Measurements from ENCODE around the gene ACTR3.

The ACTR3 gene

DNA sequence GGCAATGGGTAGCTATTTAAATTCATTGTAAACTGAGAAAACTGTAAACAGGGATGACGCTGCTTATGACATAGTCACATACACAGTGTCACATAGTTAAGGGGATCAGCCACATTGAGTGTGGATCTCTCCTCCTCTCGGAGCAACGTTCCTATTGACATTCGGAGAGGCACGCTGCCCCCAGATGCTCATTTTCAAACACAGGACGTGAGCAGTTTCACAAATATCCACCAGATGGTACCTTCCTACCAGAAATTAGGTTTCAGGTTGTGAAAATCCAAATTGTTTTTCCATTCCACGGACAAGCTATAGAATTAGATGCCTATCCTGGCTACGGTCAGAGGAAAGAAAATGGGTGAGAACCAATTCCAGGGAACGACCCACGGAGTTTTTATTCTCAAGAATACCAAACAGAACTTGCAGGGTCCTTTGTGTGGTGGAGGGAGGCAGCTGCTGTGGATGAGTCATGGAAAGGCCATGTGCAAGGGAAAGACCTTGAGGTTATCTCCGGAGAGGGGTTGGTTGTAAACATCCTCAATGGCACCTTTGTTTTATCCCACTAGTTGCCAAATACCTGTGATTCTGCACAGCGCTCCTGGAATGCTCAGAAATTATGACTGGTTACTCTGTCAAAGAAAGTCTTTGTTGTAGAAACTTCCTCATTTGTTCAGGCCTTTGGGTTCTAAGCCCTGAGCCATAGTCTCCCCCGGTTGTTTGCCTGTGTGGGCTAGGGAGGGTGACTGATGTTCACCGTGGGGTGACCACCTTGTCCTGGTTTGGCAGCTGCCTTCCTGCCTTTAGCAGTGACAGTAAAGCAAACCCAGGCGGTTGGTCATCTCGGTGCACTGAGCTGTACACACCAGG is 88.0 kb downstream of the ACTR3 start:
- Mint-ChIP-seq H3K27me3 (no peaks in the 10 kb centered on the region), H3K36me3 (ENCODE audit: low read depth) (peaks cover 14% of the 10 kb centered on the region), H3K27ac (peak overlapping the region; percentile 18), H3K4me1 (peaks cover 4% of the 10 kb centered on the region), H3K4me3 (no peak overlapping the region), H3K9me3 (no peaks in the 10 kb centered on the region)
- ATAC-seq (peak; percentile 58), DNase-seq (no peak)

DNA sequence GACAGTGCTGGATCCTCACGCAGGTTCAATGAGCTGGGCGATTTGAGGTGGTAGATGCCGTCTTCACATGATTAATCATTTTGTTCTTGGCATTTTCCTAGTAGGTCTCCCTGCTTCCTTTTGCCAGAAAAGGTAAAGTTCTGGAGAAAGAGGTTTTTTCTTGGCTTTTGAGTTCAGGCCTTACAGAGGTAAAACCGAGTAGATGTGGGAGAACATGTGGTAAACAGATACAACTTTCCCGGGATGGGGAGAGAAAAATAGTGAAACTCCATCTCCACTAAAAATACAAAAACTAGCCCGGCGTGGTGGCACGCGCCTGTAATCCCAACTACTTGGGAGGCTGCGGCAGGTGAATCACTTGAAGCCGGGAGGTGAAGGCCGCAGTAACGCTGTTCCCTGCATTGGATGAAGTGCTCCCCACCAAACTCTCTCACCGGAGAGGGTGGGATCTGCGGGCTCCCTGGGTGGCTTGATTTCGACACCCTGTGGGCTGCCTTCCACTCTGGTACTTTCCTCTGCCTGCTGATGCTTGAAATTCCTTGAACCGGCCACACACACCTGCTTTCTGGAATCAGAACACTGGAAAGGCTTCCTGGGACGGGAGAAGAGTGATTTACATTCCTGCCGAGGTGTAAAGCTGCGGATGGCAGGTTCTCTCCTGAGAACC is 88.8 kb downstream of the ACTR3 start:
- Mint-ChIP-seq H3K4me3 (no peak overlapping the region), H3K9me3 (no peaks in the 10 kb centered on the region), H3K27me3 (no peaks in the 10 kb centered on the region), H3K27ac (peak overlapping the region; percentile 18), H3K36me3 (ENCODE audit: low read depth) (peaks cover 14% of the 10 kb centered on the region), H3K4me1 (peaks cover 4% of the 10 kb centered on the region)
- ATAC-seq: no peak
- DNase-seq: no peak

DNA sequence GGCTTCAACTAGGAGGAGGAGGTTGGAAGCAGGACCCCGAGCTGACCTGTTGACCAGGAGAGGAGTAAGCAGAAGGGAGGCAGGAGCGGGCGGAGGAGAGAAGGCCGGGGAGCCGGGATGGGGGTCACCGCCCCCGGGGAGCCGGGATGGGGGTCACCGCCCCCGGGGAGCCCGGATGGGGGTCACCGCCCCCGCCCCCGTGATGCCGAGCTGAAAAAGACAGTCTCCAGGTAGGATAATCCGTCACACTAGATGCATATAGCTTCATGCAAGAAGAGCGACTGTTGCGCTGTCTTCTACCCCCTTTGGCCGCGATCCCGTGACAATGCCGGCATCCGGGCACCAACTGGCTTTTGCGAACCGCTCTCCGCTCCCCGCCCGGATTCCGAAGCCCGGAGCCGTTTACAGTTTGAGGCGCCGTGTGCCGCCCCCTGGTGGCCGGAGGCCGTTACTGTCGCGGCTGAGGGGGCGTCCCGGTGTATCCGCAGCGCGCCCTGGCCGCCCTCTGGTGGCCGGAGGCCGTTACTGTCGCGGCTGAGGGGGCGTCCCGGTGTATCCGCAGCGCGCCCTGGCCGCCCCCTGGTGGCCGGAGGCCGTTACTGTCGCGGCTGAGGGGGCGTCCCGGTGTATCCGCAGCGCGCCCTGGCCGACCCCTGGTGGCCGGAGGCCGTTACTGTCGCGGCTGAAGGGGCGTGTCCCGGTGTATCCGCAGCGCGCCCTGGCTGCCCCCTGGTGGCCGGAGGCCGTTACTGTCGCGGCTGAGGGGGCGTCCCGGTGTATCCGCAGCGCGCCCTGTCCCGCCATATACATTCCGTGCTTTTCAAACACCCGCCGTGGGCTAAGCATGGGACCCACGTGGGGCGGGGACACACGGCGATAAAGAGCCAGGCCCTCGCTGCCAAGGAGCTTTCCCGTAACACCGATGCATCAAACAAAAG is 89.6 kb downstream of the ACTR3 start:
- Mint-ChIP-seq H3K9me3 (no peaks in the 10 kb centered on the region), H3K4me3 (no peak overlapping the region), H3K27ac (no peak overlapping the region), H3K4me1 (peaks cover 4% of the 10 kb centered on the region), H3K27me3 (no peaks in the 10 kb centered on the region), H3K36me3 (ENCODE audit: low read depth) (peaks cover 14% of the 10 kb centered on the region)
- DNase-seq (peak; percentile 75), ATAC-seq (peak; percentile 30)

- peaks cover 11% of the 10 kb centered on the region for H3K36me3 Mint-ChIP-seq (ENCODE audit: low read depth)
- H3K9me3 Mint-ChIP-seq: no peaks in the 10 kb centered on the region
- H3K4me1 Mint-ChIP-seq: peaks cover 4% of the 10 kb centered on the region
- no peaks in the 10 kb centered on the region for H3K27me3 Mint-ChIP-seq
- H3K27ac Mint-ChIP-seq: no peak overlapping the region
- DNase-seq (no peak), ATAC-seq (no peak)
- H3K4me3 Mint-ChIP-seq: no peak overlapping the region
These were observed 91.1 kb downstream of the ACTR3 start for GRCh38 chr2:113980946-113981345.

GRCh38 chr2:113981404-113982134 is 91.7 kb downstream of the ACTR3 start:
- H3K9me3 Mint-ChIP-seq: no peaks in the 10 kb centered on the region
- ATAC-seq: no peak
- DNase-seq: no peak

DNA sequence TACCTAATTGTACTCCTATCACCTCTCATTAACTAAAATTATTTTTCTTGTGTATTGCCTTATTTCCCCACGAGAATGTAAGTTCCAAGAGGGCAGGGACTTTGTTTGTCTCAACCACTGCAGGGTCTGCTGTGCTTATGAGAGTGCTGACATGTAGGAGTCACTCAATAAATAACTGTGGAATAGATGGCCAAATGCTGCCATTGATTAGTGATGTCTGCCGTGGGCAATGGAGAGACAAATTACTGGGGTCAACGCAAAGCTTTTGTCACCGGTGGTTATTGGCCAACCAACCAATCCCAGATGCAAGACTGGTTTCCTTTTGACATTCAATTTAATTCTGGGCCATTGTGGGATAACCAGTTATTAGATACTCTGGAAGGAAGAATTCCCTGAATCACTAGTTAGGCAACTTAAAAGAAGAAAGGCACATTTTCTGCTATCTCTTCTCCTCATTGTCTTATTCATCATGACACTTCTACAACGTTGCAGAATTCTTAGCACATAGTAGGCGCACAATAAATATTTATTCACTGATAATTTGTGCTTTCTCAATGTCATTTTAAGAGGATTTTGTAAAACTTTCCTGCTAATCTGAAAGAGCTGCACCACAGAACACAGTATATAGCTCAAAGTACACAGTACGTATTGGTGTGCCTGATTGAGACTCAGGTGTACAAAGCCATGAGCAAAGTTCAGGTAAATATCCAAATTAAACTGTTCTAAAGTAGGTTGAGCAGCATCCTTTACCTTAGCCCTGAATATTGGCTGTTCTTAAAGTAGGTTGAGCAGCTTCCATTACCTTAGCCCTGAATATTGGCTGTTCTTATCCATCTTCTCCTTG is 95.9 kb downstream of the ACTR3 start:
- Mint-ChIP-seq H3K36me3 (ENCODE audit: low read depth) (peaks cover 2% of the 10 kb centered on the region), H3K4me1 (no peaks in the 10 kb centered on the region), H3K27me3 (no peaks in the 10 kb centered on the region), H3K9me3 (no peaks in the 10 kb centered on the region), H3K4me3 (no peak overlapping the region), H3K27ac (no peak overlapping the region)
- ATAC-seq (no peak), DNase-seq (no peak)

More at GRCh38 chr2:113981404-113982134, 91.7 kb downstream of the ACTR3 start:
- Mint-ChIP-seq H3K27ac (no peak overlapping the region), H3K36me3 (ENCODE audit: low read depth) (peaks cover 9% of the 10 kb centered on the region), H3K4me3 (no peak overlapping the region), H3K27me3 (no peaks in the 10 kb centered on the region), H3K4me1 (peaks cover 4% of the 10 kb centered on the region)

GRCh38 chr2:113986762-113987290 is 96.9 kb downstream of the ACTR3 start:
- H3K9me3 Mint-ChIP-seq: no peaks in the 10 kb centered on the region
- no peak overlapping the region for H3K4me3 Mint-ChIP-seq
- no peaks in the 10 kb centered on the region for H3K4me1 Mint-ChIP-seq
- H3K27me3 Mint-ChIP-seq: no peaks in the 10 kb centered on the region
- no peak overlapping the region for H3K27ac Mint-ChIP-seq
- H3K36me3 Mint-ChIP-seq (ENCODE audit: low read depth): no peaks in the 10 kb centered on the region
- ATAC-seq (no peak), DNase-seq (no peak)

DNA sequence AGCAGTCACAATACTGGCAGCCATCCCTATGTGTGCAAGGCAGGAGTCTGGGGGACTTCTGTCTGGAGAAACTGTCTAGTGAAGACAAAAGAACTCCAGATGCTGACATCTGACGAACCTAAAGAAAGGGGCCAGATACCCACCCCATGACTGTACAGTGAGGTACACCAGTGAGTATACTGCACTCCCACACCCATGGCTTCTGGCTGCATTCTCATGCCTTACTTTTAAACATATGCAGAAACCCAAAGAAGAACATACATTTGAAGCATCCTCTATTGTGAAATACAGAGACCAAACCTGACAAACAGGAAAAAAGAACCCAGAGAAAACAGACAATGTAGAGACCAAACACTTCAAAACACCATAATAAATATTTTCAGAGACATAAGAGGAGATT is 102.2 kb downstream of the ACTR3 start:
- H3K36me3 Mint-ChIP-seq (ENCODE audit: low read depth): peaks cover 2% of the 10 kb centered on the region
- DNase-seq (no peak), ATAC-seq (no peak)
- H3K27ac Mint-ChIP-seq: no peak overlapping the region
- H3K9me3 Mint-ChIP-seq: no peaks in the 10 kb centered on the region
- no peaks in the 10 kb centered on the region for H3K27me3 Mint-ChIP-seq
- H3K4me1 Mint-ChIP-seq: no peaks in the 10 kb centered on the region
- no peak overlapping the region for H3K4me3 Mint-ChIP-seq

DNA sequence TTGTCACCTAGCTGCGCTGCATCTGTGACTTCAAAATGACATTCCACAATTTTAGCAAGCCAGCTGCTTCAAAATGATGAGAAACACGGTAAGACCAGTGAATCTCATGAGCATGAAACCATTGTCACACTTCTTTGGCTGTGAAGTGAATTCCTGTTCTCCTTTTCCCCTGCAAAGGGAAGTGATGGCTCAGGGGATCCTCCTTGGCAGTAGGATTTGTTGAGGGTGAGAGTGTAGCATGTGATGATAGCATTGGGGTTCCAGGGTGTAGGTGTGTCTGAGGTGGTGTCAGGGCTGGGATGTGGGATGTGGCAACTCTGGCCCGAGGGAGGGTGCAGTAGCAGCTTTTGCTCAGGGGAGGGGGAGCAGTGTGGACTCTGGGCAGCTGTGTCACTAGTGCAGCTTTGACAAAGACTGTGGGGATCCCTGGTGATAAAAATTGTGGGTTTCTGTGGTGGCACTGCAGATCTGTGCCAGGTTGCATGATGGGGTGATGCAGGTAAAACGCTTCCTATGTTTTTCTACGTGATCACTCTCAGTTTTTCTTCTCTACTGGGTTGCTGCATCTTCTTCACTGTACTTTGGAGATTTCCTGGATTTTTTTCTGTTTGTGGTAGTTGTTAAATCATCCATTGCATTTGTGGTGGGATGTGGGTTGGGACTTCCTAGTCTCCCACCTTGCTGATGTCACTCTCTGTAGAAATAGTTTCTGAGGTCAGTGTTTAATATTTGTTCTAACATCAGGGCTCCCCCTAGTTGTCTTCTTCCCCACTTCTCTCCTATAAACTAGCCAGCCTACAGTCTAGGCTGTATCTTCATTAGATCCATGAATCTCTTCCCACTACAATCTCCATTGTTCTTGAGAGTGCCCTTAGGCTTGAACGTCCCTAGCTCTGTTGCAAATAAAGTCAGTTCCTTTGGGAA is 107.0 kb downstream of the ACTR3 start:
- peaks cover 2% of the 10 kb centered on the region for H3K36me3 Mint-ChIP-seq (ENCODE audit: low read depth)
- no peak overlapping the region for H3K27ac Mint-ChIP-seq
- ATAC-seq (no peak), DNase-seq (no peak)
- no peaks in the 10 kb centered on the region for H3K4me1 Mint-ChIP-seq
- no peaks in the 10 kb centered on the region for H3K9me3 Mint-ChIP-seq
- H3K4me3 Mint-ChIP-seq: no peak overlapping the region
- H3K27me3 Mint-ChIP-seq: peaks cover 3% of the 10 kb centered on the region

DNA sequence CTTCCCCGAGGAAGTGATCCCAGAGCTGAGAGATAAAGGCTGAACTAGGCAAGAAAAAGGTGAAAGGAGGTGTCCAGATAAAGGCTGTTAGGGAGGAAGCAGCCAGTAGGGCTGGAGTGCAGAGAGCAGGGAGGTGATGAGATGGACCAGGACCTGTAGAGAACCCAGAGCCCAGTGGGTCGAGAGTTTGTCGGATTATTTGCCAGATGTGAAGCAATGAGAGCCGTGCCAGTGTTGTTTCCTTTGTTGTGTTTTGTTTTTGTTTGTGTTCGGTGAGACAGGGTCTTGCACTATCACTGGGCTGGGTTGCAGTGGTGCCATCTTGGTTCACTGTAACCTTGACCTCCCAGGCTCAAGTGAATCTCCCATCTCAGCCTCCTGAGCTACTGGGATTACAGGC is 111.3 kb downstream of the ACTR3 start:
- no peak overlapping the region for H3K27ac Mint-ChIP-seq
- ATAC-seq (no peak), DNase-seq (no peak)
- H3K36me3 Mint-ChIP-seq (ENCODE audit: low read depth): no peaks in the 10 kb centered on the region
- no peak overlapping the region for H3K4me3 Mint-ChIP-seq
- no peaks in the 10 kb centered on the region for H3K9me3 Mint-ChIP-seq
- H3K4me1 Mint-ChIP-seq: no peaks in the 10 kb centered on the region
- H3K27me3 Mint-ChIP-seq: peaks cover 3% of the 10 kb centered on the region

- peaks cover 3% of the 10 kb centered on the region for H3K27me3 Mint-ChIP-seq
- H3K36me3 Mint-ChIP-seq (ENCODE audit: low read depth): no peaks in the 10 kb centered on the region
- ATAC-seq (no peak), DNase-seq (no peak)
- H3K4me3 Mint-ChIP-seq: no peak overlapping the region
- no peaks in the 10 kb centered on the region for H3K9me3 Mint-ChIP-seq
- H3K4me1 Mint-ChIP-seq: no peaks in the 10 kb centered on the region
- no peak overlapping the region for H3K27ac Mint-ChIP-seq
These were observed 112.0 kb downstream of the ACTR3 start for GRCh38 chr2:114001937-114002336.

GRCh38 chr2:114005110-114005783 is 115.4 kb downstream of the ACTR3 start:
- no peaks in the 10 kb centered on the region for H3K27me3 Mint-ChIP-seq
- H3K9me3 Mint-ChIP-seq: no peaks in the 10 kb centered on the region
- no peaks in the 10 kb centered on the region for H3K36me3 Mint-ChIP-seq (ENCODE audit: low read depth)
- H3K4me1 Mint-ChIP-seq: no peaks in the 10 kb centered on the region
- ATAC-seq: no peak
- no peak overlapping the region for H3K4me3 Mint-ChIP-seq
- H3K27ac Mint-ChIP-seq: no peak overlapping the region
- DNase-seq: no peak

Measured in activated naive CD8-positive, alpha-beta T cell treated with anti-CD3 and anti-CD28 coated beads, Interleukin-2, amount 50 U/mL, for 24 hours (primary cell).